Measurements from ENCODE around the gene ZC2HC1C.
A peak's percentile ranks its signal among the peaks of the same experiment; 100 is the strongest.
"Not testable (repeated sequence)": the region's sequence is repeated elsewhere in the genome, so short reads cannot be mapped to it uniquely, and the experiment has no call there.

The ZC2HC1C gene

DNA sequence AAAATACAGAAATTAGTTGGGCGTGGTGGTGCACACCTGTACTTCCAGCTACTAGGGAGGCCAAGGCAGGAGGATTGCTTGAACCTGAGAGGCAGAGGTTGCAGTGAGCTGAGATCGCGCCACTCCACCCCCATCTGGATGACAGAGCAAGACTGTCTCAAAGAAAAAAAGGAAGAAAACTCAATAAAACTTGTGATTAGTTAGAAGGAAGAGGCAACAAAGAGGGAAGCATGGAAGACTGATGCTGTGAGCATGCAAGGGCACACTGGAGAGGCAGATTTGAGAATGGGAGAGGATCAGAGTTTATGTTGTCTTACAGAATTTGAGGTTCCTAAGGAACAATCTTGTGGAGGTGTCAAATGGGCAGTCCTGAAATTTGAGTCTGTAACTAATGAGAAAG is 2.8 kb upstream of the ZC2HC1C start:
- Histone ChIP-seq H3K36me3 (ENCODE audit: control insufficient read depth, insufficient read depth, low read length) (no peaks in the 10 kb centered on the region), H3K27me3 (replicated peaks; ENCODE audit: control insufficient read depth, insufficient read depth, low read length) (no peaks in the 10 kb centered on the region), H3K4me3 (replicated peaks; ENCODE audit: low read depth, low read length) (no peak overlapping the region)
- TF ChIP-seq, protein P1, sequence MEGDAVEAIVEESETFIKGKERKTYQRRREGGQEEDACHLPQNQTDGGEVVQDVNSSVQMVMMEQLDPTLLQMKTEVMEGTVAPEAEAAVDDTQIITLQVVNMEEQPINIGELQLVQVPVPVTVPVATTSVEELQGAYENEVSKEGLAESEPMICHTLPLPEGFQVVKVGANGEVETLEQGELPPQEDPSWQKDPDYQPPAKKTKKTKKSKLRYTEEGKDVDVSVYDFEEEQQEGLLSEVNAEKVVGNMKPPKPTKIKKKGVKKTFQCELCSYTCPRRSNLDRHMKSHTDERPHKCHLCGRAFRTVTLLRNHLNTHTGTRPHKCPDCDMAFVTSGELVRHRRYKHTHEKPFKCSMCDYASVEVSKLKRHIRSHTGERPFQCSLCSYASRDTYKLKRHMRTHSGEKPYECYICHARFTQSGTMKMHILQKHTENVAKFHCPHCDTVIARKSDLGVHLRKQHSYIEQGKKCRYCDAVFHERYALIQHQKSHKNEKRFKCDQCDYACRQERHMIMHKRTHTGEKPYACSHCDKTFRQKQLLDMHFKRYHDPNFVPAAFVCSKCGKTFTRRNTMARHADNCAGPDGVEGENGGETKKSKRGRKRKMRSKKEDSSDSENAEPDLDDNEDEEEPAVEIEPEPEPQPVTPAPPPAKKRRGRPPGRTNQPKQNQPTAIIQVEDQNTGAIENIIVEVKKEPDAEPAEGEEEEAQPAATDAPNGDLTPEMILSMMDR (IDR thresholded peaks at IDR 0.05; ENCODE audit: insufficient read depth, low read length, poor library complexity, severe bottlenecking), result no peak
- no peak for DNase-seq (ENCODE audit: extremely low read depth, insufficient read length)

DNA sequence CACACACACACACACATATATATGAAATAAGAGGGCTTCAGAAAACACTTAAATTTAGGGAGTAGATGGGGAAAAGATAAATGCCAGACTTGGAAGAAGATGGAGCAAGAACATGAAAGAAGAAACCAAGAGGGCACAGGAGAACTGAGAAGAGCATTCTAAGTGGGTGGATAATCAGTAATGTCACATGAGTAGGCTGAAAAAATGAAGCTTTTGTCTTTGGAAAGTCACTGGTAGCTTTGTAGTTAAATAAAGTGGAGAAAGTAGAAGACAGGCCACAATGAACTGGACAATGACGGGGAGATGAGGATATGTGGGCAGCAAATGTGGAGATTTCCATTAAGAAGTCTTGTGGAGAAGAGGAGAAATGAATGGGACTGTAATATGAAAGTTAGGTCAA is 2.2 kb upstream of the ZC2HC1C start:
- Histone ChIP-seq H3K4me3 (replicated peaks; ENCODE audit: low read depth, low read length) (no peak overlapping the region), H3K36me3 (ENCODE audit: control insufficient read depth, insufficient read depth, low read length) (no peaks in the 10 kb centered on the region), H3K27me3 (replicated peaks; ENCODE audit: control insufficient read depth, insufficient read depth, low read length) (no peaks in the 10 kb centered on the region)
- no peak for DNase-seq (ENCODE audit: extremely low read depth, insufficient read length)
- TF ChIP-seq, protein P1 (IDR thresholded peaks at IDR 0.05; ENCODE audit: insufficient read depth, low read length, poor library complexity, severe bottlenecking), result no peak

- not testable (repeated sequence) for H3K27me3 ChIP-seq (replicated peaks; ENCODE audit: control insufficient read depth, insufficient read depth, low read length); DNase-seq (ENCODE audit: extremely low read depth, insufficient read length); H3K36me3 ChIP-seq (ENCODE audit: control insufficient read depth, insufficient read depth, low read length); H3K4me3 ChIP-seq (replicated peaks; ENCODE audit: low read depth, low read length)
Observed at GRCh38 chr14:75067765-75068164, 1.7 kb upstream of the ZC2HC1C start.

GRCh38 chr14:75068294-75069120 is 934 bp upstream of the ZC2HC1C start:
- no peaks in the 10 kb centered on the region for H3K36me3 ChIP-seq (ENCODE audit: control insufficient read depth, insufficient read depth, low read length)
- DNase-seq (ENCODE audit: extremely low read depth, insufficient read length), result no peak
- no peaks in the 10 kb centered on the region for H3K27me3 ChIP-seq (replicated peaks; ENCODE audit: control insufficient read depth, insufficient read depth, low read length)
- TF ChIP-seq, protein P1 (IDR thresholded peaks at IDR 0.05; ENCODE audit: insufficient read depth, low read length, poor library complexity, severe bottlenecking), result no peak
- H3K4me3 ChIP-seq (replicated peaks; ENCODE audit: low read depth, low read length), result peak overlapping the region; percentile 80

GRCh38 chr14:75069811-75070145 is 337 bp downstream of the ZC2HC1C start:
- TF ChIP-seq, protein P1 (IDR thresholded peaks at IDR 0.05; ENCODE audit: insufficient read depth, low read length, poor library complexity, severe bottlenecking), result no peak
- Histone ChIP-seq H3K27me3 (replicated peaks; ENCODE audit: control insufficient read depth, insufficient read depth, low read length) (no peaks in the 10 kb centered on the region), H3K36me3 (ENCODE audit: control insufficient read depth, insufficient read depth, low read length) (no peaks in the 10 kb centered on the region), H3K4me3 (replicated peaks; ENCODE audit: low read depth, low read length) (peak overlapping the region; percentile 80)
- no peak for DNase-seq (ENCODE audit: extremely low read depth, insufficient read length)

DNA sequence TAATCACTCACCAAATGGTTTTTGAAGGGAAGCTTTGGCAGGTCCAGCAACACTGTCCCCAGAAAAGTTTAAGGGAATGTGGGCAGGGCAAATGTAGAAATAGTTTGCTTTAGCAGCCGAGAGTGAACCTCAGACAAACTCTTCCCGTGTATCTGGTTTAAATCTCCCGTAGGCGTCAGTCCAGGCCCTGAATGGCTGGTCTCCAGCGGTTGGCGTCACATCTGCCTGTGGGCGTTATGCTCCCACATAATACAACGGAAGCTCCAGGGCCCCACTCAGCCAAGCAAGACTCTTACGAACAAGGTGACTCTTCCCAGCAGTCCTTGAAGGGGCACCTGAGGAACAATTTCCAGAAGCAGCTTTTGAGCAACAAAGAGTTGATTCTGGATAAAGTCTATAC is 942 bp downstream of the ZC2HC1C start:
- TF ChIP-seq, protein P1 (IDR thresholded peaks at IDR 0.05; ENCODE audit: insufficient read depth, low read length, poor library complexity, severe bottlenecking), result no peak
- no peak overlapping the region for H3K4me3 ChIP-seq (replicated peaks; ENCODE audit: low read depth, low read length)
- no peaks in the 10 kb centered on the region for H3K27me3 ChIP-seq (replicated peaks; ENCODE audit: control insufficient read depth, insufficient read depth, low read length)
- no peaks in the 10 kb centered on the region for H3K36me3 ChIP-seq (ENCODE audit: control insufficient read depth, insufficient read depth, low read length)
- DNase-seq (ENCODE audit: extremely low read depth, insufficient read length), result no peak

Data from GM06990 (cell line).